ENCODE results near the gene TMEM168.

TMEM168 gene

DNA sequence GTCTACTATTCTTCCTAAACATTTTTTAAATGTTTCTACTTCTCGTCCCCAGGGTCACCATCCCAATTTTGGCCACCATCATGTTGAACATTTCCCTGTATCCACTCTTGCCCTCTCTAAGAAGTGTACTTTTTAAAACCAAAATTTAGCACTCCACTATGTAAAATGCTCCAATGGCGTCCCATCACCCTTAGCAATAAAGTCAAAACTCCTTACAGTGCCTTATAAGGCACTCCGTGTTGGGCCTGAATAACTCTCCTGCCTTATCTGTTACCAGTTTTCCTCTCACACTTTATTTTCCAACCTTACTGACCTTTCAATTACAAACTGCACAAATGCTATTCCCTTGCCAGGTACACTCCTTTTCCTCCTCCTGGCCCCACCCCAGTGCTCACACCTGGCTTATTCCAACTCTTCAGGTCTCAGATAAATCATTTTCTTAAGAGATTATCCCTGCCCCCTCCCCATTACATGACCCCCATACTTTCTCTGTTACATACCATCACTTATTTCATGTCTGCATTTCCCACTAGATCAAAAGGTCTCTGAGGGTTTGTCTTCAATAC lies 1.3 kb downstream of the TMEM168 start:
- DNase-seq (ENCODE audit: extremely low read depth, insufficient read length), result no peak
- TF ChIP-seq, protein P1, sequence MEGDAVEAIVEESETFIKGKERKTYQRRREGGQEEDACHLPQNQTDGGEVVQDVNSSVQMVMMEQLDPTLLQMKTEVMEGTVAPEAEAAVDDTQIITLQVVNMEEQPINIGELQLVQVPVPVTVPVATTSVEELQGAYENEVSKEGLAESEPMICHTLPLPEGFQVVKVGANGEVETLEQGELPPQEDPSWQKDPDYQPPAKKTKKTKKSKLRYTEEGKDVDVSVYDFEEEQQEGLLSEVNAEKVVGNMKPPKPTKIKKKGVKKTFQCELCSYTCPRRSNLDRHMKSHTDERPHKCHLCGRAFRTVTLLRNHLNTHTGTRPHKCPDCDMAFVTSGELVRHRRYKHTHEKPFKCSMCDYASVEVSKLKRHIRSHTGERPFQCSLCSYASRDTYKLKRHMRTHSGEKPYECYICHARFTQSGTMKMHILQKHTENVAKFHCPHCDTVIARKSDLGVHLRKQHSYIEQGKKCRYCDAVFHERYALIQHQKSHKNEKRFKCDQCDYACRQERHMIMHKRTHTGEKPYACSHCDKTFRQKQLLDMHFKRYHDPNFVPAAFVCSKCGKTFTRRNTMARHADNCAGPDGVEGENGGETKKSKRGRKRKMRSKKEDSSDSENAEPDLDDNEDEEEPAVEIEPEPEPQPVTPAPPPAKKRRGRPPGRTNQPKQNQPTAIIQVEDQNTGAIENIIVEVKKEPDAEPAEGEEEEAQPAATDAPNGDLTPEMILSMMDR (IDR thresholded peaks at IDR 0.05; ENCODE audit: insufficient read depth, low read length, poor library complexity, severe bottlenecking), result no peak
- Histone ChIP-seq H3K36me3 (ENCODE audit: control insufficient read depth, insufficient read depth, low read length) (no peaks in the 10 kb centered on the region; the same call in none of the 2 replicates), H3K4me3 (replicated peaks; ENCODE audit: low read depth, low read length) (peak overlapping the region; percentile 72), H3K27me3 (replicated peaks; ENCODE audit: control insufficient read depth, insufficient read depth, low read length) (no peaks in the 10 kb centered on the region)

DNA sequence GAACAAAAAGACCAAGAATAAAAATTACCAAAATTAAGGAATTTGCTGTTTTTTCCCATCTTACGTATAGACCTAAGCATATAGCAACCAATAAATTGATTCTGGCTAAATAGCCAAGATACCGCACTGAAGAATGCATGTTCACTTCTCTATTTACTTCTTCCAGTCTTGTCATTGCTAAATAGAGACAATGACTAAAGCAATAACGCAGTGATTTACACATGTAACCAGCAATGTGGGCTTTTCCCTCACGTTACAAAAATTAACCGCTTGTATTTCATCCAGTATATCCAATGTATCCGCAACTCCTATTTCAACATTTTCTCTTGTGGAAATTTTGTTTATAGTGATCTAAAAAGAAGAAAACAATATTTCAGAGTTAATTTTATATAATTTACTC lies 5.6 kb downstream of the TMEM168 start:
- DNase-seq (ENCODE audit: extremely low read depth, insufficient read length), result no peak
- H3K27me3 ChIP-seq (replicated peaks; ENCODE audit: control insufficient read depth, insufficient read depth, low read length), result no peaks in the 10 kb centered on the region
- TF ChIP-seq, protein P1 (IDR thresholded peaks at IDR 0.05; ENCODE audit: insufficient read depth, low read length, poor library complexity, severe bottlenecking), result no peak
- H3K36me3 ChIP-seq (ENCODE audit: control insufficient read depth, insufficient read depth, low read length), result no peaks in the 10 kb centered on the region; the same call in none of the 2 replicates
- H3K4me3 ChIP-seq (replicated peaks; ENCODE audit: low read depth, low read length), result no peak overlapping the region

DNA sequence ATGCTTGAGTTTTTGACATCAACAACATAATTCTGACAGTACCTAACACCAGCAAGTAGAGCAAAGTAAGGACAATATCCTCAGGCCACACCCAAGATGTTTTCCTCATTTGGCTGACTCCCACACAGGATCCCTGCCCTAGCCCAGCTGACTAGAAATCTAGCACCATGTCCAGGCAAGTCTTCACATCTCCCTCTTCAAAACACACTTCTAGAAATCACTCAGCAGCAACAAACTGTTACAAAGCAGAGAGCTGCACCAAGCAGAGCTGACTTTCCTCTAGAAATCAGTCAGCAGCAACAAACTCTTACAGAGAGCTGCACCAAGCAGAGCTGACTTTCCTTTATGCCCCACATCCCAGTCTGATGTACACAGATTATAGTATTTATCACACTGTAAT lies 7.7 kb downstream of the TMEM168 start:
- no peaks in the 10 kb centered on the region; the same call in none of the 2 replicates for H3K36me3 ChIP-seq (ENCODE audit: control insufficient read depth, insufficient read depth, low read length)
- DNase-seq (ENCODE audit: extremely low read depth, insufficient read length), result peak; percentile 18
- no peaks in the 10 kb centered on the region for H3K27me3 ChIP-seq (replicated peaks; ENCODE audit: control insufficient read depth, insufficient read depth, low read length)
- H3K4me3 ChIP-seq (replicated peaks; ENCODE audit: low read depth, low read length), result no peak overlapping the region
- TF ChIP-seq, protein P1 (IDR thresholded peaks at IDR 0.05; ENCODE audit: insufficient read depth, low read length, poor library complexity, severe bottlenecking), result no peak

DNA sequence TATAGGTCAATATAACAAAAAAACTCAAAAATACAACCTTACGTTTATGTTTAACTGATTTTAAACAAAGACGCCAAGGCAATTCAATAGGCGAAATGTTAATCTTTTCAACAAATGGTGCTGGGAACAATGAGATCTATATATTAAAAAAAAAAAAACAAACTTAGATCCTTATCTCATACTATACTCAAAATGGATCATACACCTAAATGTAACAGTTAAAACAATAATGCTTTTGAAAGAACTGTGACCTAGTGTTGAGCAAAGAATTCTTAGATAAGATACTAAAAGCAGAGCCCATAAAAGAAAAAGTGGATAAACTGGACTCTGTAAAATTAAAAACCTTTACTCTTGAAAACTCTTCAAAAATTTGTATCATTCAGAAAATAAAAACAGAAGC lies 8.6 kb downstream of the TMEM168 start:
- Histone ChIP-seq H3K36me3 (ENCODE audit: control insufficient read depth, insufficient read depth, low read length) (no peaks in the 10 kb centered on the region; the same call in none of the 2 replicates), H3K4me3 (replicated peaks; ENCODE audit: low read depth, low read length) (no peak overlapping the region), H3K27me3 (replicated peaks; ENCODE audit: control insufficient read depth, insufficient read depth, low read length) (no peaks in the 10 kb centered on the region)
- no peak for DNase-seq (ENCODE audit: extremely low read depth, insufficient read length)
- TF ChIP-seq, protein P1 (IDR thresholded peaks at IDR 0.05; ENCODE audit: insufficient read depth, low read length, poor library complexity, severe bottlenecking), result no peak

DNA sequence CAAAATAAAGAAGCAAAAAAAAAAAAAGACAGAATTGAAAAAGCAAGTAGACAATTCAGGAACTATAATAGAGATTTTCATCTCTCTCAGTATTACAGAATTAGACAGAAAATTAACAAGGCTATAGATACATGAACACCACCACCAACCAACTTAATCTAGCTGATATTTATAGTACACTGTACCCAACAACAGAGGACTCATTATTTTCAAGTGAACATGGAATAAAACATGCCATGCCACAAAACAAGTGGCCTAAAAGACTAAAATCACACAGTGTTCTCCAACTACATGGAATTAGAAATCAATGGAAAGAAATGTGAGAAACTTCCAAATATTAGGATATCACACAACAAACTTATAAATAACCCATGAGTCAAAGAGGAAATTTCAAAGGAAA lies 9.1 kb downstream of the TMEM168 start:
- DNase-seq (ENCODE audit: extremely low read depth, insufficient read length), result no peak
- Histone ChIP-seq H3K27me3 (replicated peaks; ENCODE audit: control insufficient read depth, insufficient read depth, low read length) (no peaks in the 10 kb centered on the region), H3K4me3 (replicated peaks; ENCODE audit: low read depth, low read length) (no peak overlapping the region), H3K36me3 (ENCODE audit: control insufficient read depth, insufficient read depth, low read length) (no peaks in the 10 kb centered on the region; the same call in 1 of the 2 replicates)
- TF ChIP-seq, protein P1 (IDR thresholded peaks at IDR 0.05; ENCODE audit: insufficient read depth, low read length, poor library complexity, severe bottlenecking), result no peak

DNA sequence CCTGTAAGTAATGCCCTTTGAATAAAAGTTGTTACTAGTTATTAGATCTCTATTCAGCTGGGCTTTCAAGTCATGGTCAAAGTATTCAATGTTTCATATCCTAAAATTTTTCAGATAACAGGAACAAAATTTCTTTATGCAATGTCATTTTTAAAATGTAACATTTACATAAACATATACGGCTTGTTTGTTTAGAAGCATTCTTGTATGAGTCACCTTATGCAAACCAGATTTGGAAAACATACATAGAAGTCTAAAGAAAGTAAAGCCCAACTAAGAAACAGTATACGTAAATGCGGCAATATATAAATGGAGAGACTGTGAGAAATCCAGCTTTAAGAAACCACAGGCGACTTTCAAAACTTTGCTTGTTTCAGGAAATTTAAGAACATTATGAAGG lies 10.5 kb downstream of the TMEM168 start:
- H3K4me3 ChIP-seq (replicated peaks; ENCODE audit: low read depth, low read length), result no peak overlapping the region
- H3K36me3 ChIP-seq (ENCODE audit: control insufficient read depth, insufficient read depth, low read length), result no peaks in the 10 kb centered on the region; the same call in 1 of the 2 replicates
- no peak for DNase-seq (ENCODE audit: extremely low read depth, insufficient read length)
- no peaks in the 10 kb centered on the region for H3K27me3 ChIP-seq (replicated peaks; ENCODE audit: control insufficient read depth, insufficient read depth, low read length)
- TF ChIP-seq, protein P1 (IDR thresholded peaks at IDR 0.05; ENCODE audit: insufficient read depth, low read length, poor library complexity, severe bottlenecking), result no peak

All from GM06990 (cell line).